HG03159 (cell line): Measurements from ENCODE around the gene GYS1.
"Not testable (repeated sequence)": the region's sequence is repeated elsewhere in the genome, so short reads cannot be mapped to it uniquely, and the experiment has no call there.

Experiments
- ATAC-seq: cut with Tn5 transposase; IDR thresholded peaks from one replicate; pipeline ENCODE4 v1.9.1; 2021; ENCODE audit warnings: mild to moderate bottlenecking, moderate library complexity; ENCODE audit not compliant: unreplicated experiment

The GYS1 gene

DNA sequence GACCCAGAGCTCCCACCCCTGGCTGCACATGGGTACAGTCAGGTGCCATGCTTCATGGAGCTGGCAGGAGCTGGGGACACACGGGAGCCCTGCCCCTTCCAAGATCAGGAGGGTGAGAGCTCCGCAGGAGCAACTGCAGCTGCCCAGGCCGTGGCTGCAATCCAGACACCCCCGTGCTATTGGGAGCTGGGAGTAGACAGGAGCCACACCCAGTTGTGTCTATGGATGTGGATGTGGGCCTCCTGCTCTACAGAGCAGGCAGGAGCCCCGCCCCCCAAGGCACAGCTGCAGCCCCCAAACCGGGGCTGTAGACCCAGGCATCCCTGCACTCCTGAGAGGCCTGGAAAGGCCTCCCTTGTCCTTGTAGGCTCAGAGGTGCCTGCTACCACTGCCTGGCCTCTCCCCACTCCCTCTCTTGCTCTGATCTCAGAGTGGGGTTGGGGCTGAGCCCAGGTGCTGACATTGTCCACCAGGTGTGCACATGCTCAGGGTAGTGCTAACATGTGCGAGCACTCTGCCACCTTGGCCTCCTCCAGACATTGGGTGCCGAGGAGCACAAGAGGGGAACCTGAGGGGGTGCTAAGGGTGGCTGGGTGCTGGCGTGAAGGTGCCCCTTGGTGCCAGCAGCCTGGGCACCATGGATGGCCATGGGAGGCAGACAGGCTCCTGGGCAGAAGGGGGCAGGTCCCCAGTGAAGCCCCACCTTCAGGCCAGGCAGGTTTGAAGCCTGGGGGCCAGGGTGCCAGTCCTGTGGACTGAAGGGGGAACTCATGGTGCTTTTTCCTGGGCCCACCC, 46.4 kb downstream of the GYS1 start:
- no peak for ATAC-seq

DNA sequence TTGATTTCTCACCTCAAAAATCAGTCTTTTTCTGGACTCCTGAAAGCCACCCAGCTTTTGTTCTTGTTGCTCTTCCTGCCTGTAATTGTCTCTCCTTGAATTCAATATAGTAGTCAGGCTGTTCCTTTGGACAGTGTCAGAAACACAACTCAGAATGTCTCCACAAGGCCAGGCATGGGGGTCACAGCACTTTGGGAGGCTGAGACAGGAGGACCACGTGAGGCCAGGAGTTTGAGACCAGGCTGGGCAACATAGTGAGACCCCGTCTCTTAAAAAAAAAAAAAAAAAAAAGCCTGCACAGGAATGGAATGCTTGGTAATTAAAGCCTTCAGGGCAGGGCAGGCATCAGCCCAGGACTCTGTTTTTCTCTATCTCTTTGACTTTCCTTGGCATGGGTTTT, 47.3 kb downstream of the GYS1 start:
- ATAC-seq: no peak

DNA sequence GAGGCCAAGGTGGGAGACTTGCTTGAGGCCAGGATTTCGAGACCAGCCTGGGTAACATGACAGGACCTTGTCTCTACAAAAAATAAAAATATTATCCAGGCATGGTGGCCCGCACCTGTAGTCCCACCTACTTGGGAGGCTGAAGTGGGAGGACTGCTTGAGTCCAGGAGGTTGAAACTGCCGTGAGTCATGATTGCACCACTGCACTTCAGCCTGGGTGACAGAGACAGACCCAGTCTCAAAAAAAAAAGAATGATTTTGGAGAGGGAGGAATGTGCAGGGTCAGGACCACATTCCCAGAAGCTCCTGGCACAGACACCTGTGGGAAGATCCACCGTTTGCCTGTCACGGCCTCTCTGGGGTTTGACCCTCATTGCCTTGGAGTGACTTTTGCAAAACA, 47.7 kb downstream of the GYS1 start:
- no peak for ATAC-seq

DNA sequence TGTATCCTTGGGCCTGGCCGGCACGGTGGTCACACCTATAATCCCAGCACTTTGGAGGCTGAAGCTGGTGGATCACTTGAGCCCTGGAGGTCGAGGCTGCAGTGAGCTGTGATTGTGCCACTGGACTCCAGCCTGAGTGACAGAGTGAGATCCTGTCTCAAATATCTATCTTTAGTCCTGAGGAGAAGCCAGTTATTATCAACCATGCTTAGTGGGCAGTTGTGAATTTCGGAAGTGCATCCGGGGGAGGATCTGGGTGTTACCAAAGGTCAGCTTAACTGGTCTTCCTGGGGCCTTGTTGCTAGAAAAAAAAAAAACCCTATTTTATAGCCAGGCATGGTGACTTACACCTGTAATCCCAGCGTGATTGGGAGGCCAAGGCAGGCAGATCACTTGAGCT, 50.0 kb downstream of the GYS1 start:
- ATAC-seq: no peak

DNA sequence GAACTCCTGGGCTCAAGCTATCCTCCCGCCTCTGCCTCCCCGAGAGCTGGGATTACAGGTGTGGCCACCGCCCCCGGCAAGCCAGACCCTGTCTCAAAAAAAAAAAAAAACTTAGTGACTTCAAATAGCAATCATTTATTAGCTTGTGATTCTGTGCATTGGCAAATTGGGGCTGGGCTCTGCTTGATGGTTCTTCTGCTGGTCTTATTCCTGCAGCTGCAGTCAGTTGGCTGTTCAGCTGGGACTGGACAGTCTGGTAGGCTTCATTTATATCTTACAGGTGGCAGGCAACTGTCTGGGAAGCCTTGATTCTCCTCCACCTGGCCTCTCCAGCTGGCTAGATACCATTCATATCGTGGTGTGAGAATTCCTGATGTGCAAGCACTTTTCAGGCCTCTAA, 52.2 kb downstream of the GYS1 start:
- ATAC-seq: no peak

DNA sequence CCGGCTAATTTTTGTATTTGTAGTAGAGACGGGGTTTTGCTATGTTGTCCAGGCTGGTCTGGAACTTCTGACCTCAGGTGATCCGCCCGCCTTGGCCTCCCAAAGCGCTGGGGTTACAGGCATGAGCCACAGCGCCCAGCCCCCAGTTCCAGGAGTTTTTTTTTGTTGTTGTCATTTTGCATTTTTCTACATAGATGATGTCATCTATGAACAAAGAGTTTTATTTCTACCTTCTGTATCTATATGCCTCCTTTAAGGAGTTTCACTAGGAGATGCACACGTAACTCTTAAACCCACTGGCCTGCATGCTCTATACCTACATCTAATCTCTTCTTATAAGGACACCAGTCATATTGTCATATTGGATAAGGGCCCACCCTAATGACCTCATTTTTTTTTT, 54.9 kb downstream of the GYS1 start:
- no peak for ATAC-seq

DNA sequence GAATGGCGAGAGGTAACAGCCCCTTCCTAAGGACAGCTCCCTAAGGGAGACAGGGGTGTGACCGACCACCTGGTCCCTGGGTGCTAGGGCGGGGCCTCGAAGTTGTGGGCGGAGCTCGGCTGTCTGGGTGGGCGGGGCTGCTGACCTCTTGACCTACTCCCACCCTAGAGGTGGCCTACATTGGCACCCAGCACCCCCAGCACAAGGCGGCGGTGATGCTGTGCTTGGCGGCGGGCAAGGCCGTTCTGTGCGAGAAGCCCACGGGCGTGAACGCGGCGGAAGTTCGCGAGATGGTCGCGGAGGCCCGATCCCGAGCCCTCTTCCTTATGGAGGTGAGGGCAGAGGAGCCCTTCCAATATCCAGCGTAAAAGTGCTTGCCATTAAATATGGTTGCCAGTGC, 57.2 kb downstream of the GYS1 start:
- ATAC-seq: no peak

DNA sequence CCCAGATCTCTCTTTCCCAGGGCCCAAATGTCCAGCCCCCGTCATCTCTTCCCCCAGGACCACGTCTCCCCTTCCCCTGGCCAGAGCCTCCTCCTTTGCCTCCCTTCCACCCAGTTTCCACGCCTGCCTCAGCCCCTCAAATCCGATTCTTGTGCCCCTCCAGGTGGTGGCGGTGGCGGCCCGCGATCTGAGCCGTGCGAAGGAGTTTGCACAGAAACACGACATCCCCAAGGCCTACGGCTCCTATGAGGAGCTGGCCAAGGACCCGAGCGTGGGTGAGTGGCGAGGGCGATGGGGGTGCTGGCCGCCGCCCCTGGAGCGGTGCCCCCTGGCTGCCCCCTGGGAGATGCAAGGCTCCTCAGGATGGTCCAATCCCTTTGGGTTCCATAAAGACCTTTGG, 58.3 kb downstream of the GYS1 start:
- no peak for ATAC-seq

DNA sequence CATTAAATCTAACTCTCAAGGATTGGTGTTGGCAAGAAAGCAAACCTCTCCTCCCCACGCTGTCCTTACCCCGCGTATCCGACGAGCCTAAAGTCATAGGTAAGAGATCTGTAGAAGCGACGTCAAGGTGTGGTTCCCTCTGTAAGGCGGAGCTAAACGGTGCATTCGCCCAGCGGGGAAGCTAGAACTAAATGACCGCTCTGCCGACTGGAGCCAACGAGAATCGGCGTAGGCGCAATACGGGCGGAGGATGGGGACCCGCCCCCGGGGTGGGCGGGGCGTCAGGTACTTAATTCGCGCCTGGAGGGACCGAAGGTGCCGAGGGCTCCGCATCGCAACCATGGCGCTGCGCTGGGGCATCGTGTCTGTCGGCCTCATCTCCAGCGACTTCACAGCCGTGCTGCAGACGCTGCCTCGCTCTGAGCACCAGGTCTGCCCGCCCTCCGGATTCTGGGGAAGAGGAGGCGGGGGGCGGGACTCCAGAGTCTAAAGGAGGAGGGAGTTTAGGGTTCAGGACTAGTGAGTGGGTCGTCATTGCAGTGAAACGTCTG, 59.7 kb downstream of the GYS1 start, which contains the start of gene DHDH:
TSS of gene DHDH (plus strand) at position 318 of the 551 bp plus-strand sequence. CDS start at position 341, 23 bp downstream.
- ATAC-seq: no peak

DNA sequence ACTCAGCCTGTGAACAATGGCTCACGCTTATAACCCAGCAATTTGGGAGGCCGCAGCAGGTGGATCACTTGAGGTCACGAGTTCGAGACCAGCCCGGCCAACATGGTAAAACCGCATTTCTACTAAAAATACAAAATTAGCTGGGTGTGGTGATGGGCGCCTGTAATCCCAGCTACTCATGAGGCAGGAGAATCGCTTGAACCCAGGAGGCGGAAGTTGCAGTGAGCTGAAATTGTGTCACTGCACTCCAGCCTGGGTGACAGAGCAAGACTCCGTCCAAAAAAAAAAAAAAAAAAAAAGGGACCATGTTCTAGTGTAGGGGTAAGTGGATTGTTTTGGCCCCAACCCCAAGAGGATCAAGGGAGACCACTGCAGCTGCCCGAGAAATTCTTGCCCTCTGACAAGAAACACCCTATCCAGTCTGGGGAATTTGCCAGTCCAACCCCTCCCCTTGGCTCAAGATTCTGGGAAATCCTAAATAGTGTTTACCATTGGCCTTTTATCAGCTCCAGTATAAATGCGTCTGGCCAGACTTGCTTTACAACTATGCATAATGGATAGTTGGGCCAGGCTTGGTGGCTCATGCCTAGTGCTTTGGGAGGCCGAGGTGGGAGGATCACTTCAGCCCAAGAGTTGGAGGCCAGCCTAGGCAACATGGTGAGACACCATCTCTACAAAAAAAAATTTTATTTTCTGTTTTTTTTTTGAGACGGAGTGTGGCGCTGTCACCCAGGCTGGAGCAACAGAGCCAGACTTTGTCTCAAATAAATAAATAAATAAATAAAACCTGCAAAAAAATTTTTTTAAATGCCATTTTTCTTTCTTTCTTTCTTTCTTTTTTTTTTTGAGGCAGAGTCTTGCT, 64.7 kb downstream of the GYS1 start:
- ATAC-seq: no peak

DNA sequence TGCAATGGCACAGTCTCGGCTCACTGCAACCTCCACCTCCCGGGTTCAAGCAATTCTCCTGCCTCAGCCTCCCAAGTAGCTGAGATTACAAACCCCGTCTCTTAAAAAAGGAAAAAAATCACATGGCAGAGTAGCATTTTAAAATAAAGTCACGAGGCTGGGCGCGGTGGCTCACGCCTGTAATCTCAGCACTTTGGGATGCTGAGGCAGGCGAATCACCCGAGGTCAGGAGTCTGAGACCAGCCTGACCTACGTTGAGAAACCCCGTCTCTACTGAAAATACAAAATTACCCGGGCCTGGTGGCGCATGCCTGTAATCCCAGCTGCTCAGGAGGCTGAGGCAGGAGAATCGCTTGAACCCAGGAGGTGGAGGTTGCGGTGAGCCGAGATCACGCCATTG, 65.4 kb downstream of the GYS1 start:
- not testable (repeated sequence) for ATAC-seq

DNA sequence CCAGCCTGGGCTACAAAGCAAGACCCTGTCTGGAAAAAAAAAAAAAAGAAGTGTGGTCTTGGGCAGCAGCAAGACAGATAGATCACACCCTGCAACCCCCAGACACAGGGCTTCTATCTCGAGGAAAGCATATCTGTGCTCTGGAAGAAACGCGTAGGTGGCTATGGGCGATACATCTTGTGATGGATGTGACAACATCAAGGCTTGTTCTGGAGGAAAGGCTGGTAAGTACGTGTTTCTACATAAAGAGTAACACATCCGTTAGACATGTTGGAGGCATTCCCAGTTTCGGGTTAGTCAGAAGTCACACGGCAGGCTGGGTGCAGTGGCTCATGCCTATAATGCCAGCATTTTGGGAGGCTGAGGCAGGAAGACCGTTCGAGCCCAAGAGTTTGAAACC, 66.2 kb downstream of the GYS1 start:
- ATAC-seq: no peak

DNA sequence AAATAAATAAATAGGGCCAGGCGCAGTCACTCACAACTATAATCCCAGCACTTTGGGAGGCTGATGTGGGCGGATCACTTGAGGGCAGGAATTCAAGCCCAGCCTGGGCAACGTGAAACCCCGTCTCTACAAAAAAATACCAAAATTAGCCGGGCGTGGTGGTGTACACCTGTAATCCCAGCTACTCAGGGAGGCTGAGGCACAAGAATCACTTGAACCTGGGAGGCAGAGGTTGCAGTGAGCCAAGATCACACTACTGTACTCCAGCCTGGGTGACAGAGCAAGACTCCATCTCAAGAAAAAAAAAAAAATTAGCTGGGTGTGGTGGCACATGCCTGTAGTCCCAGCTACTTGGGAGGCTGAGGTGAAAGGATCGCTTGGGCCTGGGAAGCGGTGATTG, 67.2 kb downstream of the GYS1 start:
- not testable (repeated sequence) for ATAC-seq

DNA sequence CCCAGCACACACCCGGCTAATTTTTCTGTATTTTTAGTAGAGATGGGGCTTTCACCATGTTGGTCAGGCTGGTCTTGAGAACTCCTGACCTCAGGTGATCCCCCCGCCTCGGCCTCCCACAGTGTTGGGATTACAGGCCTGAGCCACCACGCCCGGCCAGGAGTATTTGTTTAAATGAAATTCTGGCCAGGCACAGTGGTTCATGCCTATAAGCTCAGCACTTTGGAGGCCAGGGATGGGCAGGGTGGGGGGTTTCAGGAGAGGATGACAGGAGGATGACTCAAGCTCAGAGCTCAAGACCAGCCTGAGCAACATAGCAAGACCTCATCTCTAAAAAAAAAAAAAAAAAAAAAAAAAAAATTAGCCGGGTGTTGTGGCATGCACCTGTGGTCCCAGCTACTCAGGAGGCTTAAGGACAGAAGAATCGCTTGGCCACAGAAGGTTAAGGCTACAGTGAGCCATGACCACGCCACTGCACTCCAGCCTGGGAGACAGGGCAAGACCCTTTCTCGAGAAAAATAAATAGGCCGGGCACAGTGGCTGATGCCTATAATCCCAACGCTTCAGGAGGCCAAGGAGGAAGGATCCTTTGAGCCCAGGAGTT, 67.8 kb downstream of the GYS1 start:
- ATAC-seq: no peak

DNA sequence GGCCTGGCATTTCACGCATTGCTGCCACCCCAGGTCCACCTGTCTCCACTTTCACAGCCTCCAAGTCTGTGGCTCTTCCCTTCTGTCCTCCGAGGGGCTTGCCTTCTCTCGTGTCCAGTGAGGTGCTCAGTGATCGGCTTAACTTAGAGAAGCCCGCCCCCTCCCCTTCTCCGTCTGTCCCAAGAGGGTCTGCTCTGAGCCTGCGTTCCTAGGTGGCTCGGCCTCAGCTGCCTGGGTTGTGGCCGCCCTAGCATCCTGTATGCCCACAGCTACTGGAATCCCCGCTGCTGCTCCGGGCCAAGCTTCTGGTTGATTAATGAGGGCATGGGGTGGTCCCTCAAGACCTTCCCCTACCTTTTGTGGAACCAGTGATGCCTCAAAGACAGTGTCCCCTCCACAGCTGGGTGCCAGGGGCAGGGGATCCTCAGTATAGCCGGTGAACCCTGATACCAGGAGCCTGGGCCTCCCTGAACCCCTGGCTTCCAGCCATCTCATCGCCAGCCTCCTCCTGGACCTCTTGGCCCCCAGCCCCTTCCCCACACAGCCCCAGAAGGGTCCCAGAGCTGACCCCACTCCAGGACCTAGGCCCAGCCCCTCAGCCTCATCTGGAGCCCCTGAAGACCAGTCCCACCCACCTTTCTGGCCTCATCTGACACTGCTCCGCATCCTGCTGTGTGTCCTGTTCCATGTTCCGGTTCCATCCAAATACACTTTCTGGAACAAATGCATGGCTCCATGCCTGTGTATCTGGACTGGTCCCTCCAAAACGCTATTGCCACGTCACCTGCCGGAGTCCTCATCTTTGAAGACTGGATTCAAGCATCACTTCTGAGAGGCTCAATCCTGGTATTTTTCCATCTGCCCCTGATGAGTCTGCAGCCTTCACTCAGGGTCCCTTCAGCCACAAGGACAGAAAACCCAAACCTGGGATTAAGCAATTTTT, 70.3 kb downstream of the GYS1 start:
- ATAC-seq: no peak

DNA sequence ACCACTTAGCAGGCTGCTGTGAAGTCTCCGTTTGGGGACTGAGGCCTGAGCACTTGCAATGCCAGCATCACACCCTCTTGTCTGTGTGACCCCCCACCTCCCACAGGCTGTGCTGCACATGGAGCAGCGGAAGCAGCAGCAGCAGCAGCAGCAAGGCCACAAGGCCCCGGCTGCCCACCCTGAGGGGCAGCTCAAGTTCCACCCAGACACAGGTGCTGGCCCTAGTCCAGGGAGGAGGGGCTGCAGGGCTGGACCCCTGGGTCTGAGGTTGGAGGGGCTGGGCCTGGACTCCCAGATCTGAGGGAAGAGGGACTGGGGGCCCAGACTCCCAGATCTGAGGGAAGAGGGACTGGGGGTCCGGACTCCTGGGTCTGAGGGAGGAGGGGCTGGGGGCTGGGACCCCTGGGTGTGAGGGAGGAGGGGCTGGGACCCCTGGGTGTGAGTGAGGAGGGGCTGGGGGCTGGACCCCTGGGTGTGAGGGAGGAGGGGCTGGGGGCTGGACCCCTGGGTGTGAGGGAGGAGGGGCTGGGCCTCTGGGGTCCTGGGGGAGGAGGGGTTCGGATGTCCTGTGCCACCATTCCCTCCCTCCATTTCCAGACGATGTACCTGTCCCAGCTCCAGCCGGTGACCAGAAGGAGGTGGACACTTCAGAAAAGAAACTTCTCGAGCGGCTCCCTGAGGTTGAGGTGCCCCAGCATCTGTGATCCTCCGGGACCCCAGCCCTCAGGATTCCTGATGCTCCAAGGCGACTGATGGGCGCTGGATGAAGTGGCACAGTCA, 71.2 kb downstream of the GYS1 start:
- no peak for ATAC-seq

DNA sequence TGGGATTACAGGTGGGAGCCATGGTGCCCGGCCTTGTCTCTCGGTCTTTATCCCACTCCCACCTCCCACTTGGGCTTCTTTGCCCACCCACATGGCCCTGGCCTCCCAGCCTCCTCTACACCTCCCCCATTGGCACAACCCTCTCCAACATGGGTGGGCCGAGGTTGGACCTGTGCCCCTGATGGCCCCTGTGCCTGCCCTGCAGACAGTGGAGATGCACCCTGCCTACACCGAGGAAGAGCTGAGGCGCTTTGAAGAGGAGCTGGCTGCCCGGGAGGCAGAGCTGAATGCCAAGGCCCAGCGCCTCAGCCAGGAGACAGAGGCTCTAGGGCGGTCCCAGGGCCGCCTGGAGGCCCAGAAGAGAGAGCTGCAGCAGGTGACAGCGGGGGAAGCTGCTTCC, 72.2 kb downstream of the GYS1 start:
- ATAC-seq: no peak

DNA sequence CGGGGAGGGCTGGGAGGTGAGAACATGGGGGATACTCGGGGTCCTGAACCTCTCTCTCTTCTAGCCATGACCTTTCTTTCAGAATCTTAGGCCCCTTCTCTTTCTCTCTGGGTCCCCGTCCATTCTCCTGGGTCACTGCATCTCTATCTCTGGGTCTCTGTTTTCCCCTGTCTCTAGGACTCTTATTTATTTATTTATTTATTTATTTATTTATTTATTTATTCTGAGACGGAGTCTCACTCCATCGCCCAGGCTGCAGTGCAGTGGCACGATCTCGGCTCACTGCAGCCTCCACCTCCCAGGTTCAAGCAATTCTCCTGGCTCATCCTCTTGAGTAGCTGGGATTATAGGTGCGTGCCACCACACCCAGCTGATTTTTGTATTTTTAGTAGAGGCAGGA, 73.8 kb downstream of the GYS1 start:
- ATAC-seq: not testable (repeated sequence)

DNA sequence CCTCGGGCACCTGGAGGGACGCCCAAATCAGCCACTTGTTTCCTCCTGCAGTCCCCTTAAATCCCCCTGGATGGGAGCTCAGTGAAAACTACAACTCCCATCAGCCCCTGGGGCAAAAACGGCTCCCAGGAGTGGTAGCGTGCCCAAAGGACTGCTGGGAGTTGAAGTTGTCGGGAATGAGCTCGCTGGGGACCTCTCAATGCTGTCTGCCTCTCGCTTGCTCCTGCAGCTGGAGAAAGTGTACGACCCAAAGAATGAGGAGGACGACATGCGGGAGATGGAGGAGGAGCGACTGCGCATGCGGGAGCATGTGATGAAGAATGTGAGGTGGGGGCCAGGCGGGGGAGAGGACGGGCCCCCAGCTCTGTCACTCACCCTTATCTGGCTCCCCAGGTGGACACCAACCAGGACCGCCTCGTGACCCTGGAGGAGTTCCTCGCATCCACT, 74.3 kb downstream of the GYS1 start:
- no peak for ATAC-seq
